Astrocyte (in vitro differentiated cells and primary cell): ENCODE data around the gene FBXO7. TPM values are rescaled to one million over a fixed set of nuclear protein-coding genes. Genes with fewer than 3 reads are reported as not detected.

ENCODE experiments used
- DNase-seq: peaks from one replicate; pipeline ENCODE4 v3.0.0-alpha.2; 2010; ENCODE audit warnings: low read depth
- FAIRE-seq: peaks from 2 replicates; lab custom pipeline; 2011; peaks lifted over from hg19 to GRCh38; lab: Jason Lieb, UNC
- H2AFZ ChIP-seq: 2 replicates; pipeline ENCODE4 v1.6.0; 2012; ENCODE audit warnings: low read depth, low read length, inconsistent platforms
- H3K27ac ChIP-seq: 2 replicates; pipeline ENCODE4 v1.5.1; 2011; ENCODE audit warnings: low read depth, low read length, inconsistent platforms
- H3K27me3 ChIP-seq: 2 replicates; pipeline ENCODE4 v1.6.0; 2011; ENCODE audit warnings: low read length, inconsistent platforms; ENCODE audit not compliant: insufficient read depth
- H3K36me3 ChIP-seq: 2 replicates; pipeline ENCODE4 v1.5.1; 2011; ENCODE audit warnings: low read length, inconsistent platforms; ENCODE audit not compliant: insufficient read depth
- H3K4me1 ChIP-seq: 2 replicates; pipeline ENCODE4 v1.5.1; 2011; ENCODE audit warnings: low read length, inconsistent platforms; ENCODE audit not compliant: insufficient read depth
- H3K4me2 ChIP-seq: 2 replicates; pipeline ENCODE4 v1.6.0; 2012; ENCODE audit warnings: low read length, inconsistent platforms
- H3K4me3 ChIP-seq: 2 replicates; pipeline ENCODE4 v1.5.1; 2011; ENCODE audit warnings: low read depth, mild to moderate bottlenecking, low read length, inconsistent platforms; ENCODE audit not compliant: insufficient read depth
- H3K79me2 ChIP-seq: 2 replicates; pipeline ENCODE4 v1.6.0; 2012; ENCODE audit warnings: mild to moderate bottlenecking, low read length, inconsistent platforms; ENCODE audit not compliant: insufficient read depth
- H3K9ac ChIP-seq: 2 replicates; pipeline ENCODE4 v1.6.0; 2012; ENCODE audit warnings: mild to moderate bottlenecking, low read length, inconsistent platforms
- H3K9me3 ChIP-seq: 2 replicates; pipeline ENCODE4 v1.5.1; 2012; ENCODE audit warnings: low read depth, mild to moderate bottlenecking, low read length, inconsistent platforms; ENCODE audit not compliant: insufficient read depth
- H4K20me1 ChIP-seq: 2 replicates; pipeline ENCODE4 v1.6.0; 2012; ENCODE audit warnings: low read length, inconsistent platforms; ENCODE audit not compliant: insufficient read depth
- H3K27ac Mint-ChIP-seq: one replicate; pipeline ENCODE4 v1.8.0; 2021; ENCODE audit warnings: mild to moderate bottlenecking, mixed read lengths; ENCODE audit not compliant: unreplicated experiment
- H3K27me3 Mint-ChIP-seq: one replicate; pipeline ENCODE4 v1.8.0; 2021; ENCODE audit warnings: low read depth, mixed read lengths; ENCODE audit not compliant: unreplicated experiment
- H3K36me3 Mint-ChIP-seq: one replicate; pipeline ENCODE4 v1.8.0; 2021; ENCODE audit warnings: low read depth, mixed read lengths; ENCODE audit not compliant: unreplicated experiment
- H3K4me1 Mint-ChIP-seq: one replicate; pipeline ENCODE4 v1.8.0; 2021; ENCODE audit warnings: low read depth, mixed read lengths; ENCODE audit not compliant: unreplicated experiment
- H3K4me3 Mint-ChIP-seq: one replicate; pipeline ENCODE4 v1.8.0; 2021; ENCODE audit warnings: mild to moderate bottlenecking, moderate library complexity, mixed read lengths; ENCODE audit not compliant: unreplicated experiment
- H3K9me3 Mint-ChIP-seq: one replicate; pipeline ENCODE4 v1.8.0; 2021; ENCODE audit warnings: mild to moderate bottlenecking, mixed read lengths; ENCODE audit not compliant: unreplicated experiment
- EZH2 ChIP-seq: IDR thresholded peaks from 2 replicates; pipeline ENCODE4 v1.6.1; 2012; ENCODE audit warnings: mild to moderate bottlenecking, low read length, inconsistent platforms; ENCODE audit not compliant: insufficient read depth
- total RNA-seq: library from RNA; stranded (reverse); gene quantifications from 2 replicates; pipeline ENCODE4 v1.2.1, GENCODE V29; 2021
- TF ChIP-seq, protein P1 (sequence below): IDR thresholded peaks from 2 replicates; pipeline ENCODE4 v1.5.1; 2011; ENCODE audit warnings: low read depth, mild to moderate bottlenecking, inconsistent platforms, low read length, moderate library complexity; ENCODE audit not compliant: insufficient read depth

Gene FBXO7
- total RNA-seq, 1 donor from 2014 or later = 85.9 TPM

DNA sequence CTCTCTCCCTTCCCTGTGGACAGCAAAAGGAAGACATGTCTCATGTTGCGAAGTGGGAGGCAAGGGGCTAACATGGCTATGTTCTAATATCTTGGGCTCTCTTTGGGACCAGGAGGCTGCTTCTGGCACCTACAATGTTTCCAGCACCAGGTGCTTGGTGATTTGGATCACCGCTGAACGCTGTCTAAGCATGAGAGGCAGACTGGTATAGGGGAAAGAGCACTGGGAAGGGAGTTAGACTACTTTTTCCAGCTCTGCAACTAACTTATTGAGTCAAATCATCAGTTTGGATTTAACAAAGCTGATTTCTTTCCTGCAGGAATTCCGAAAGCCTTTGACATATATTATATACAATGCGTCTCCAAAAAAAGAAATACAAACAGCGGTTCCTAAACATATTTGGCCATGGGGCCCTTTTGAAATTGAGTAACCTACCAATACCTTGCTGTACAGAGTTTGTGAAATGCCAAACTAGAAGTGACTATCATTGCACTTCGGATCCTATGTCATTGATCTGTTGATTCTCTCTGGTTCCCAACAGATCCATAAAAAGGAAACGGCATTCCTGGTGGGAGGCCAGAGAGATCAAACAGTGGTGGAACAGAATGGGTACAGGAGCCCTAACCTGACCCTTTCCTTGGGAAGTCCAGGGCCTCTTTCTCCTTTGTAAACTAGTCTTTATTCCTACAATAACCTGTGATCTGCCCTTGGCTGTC is 37.8 kb downstream of the FBXO7 start:
- H3K4me1 Mint-ChIP-seq = no peaks in the 10 kb centered on the region
- Histone ChIP-seq H3K9ac (no peak overlapping the region), H3K36me3 (no peaks in the 10 kb centered on the region)

DNA sequence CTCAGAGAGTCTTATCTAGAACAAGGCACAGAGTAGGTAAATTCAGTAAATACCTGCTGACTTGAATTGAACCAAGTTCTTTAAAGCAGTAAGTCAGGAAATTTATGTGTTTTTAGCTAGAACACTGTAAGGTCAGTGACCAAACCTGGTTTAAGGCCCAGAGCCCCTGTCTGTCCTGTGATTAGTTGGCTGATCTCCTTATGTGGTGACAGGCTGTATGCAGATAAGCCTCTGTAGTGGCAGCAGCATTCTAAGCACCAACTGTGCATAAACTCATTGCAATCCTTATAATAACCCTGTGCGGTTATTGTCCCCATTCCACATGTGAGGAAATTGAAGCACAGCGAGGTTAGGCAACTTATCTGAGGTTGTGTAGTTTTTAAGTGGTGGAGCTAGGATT is 40.5 kb downstream of the FBXO7 start:
- no peaks in the 10 kb centered on the region for H3K36me3 Mint-ChIP-seq

More for the DNA sequence above, 37.8 kb downstream of the FBXO7 start:
- H3K27ac ChIP-seq = no peak overlapping the region
- H4K20me1 ChIP-seq = no peaks in the 10 kb centered on the region
- no peak for FAIRE-seq
- H3K27ac Mint-ChIP-seq = no peak overlapping the region
- no peak overlapping the region for H3K4me3 ChIP-seq
- TF ChIP-seq EZH2 = no peak
- TF ChIP-seq, protein P1, sequence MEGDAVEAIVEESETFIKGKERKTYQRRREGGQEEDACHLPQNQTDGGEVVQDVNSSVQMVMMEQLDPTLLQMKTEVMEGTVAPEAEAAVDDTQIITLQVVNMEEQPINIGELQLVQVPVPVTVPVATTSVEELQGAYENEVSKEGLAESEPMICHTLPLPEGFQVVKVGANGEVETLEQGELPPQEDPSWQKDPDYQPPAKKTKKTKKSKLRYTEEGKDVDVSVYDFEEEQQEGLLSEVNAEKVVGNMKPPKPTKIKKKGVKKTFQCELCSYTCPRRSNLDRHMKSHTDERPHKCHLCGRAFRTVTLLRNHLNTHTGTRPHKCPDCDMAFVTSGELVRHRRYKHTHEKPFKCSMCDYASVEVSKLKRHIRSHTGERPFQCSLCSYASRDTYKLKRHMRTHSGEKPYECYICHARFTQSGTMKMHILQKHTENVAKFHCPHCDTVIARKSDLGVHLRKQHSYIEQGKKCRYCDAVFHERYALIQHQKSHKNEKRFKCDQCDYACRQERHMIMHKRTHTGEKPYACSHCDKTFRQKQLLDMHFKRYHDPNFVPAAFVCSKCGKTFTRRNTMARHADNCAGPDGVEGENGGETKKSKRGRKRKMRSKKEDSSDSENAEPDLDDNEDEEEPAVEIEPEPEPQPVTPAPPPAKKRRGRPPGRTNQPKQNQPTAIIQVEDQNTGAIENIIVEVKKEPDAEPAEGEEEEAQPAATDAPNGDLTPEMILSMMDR = no peak
- no peaks in the 10 kb centered on the region for H3K27me3 ChIP-seq
- no peak overlapping the region for H2AFZ ChIP-seq
- no peak overlapping the region for H3K4me2 ChIP-seq
- H3K27me3 Mint-ChIP-seq = peaks cover 8% of the 10 kb centered on the region
- no peak overlapping the region for H3K4me3 Mint-ChIP-seq
- H3K4me1 ChIP-seq = no peaks in the 10 kb centered on the region
- H3K9me3 ChIP-seq = no peaks in the 10 kb centered on the region
- no peaks in the 10 kb centered on the region for H3K36me3 Mint-ChIP-seq
- DNase-seq = no peak
- no peaks in the 10 kb centered on the region for H3K9me3 Mint-ChIP-seq
- H3K79me2 ChIP-seq = no peaks in the 10 kb centered on the region

More for the DNA sequence above, 40.5 kb downstream of the FBXO7 start:
- no peaks in the 10 kb centered on the region for H3K9me3 Mint-ChIP-seq
- H3K79me2 ChIP-seq = no peaks in the 10 kb centered on the region
- H3K27me3 ChIP-seq = no peaks in the 10 kb centered on the region
- H3K27ac ChIP-seq = no peak overlapping the region
- H3K36me3 ChIP-seq = no peaks in the 10 kb centered on the region
- no peaks in the 10 kb centered on the region for H3K4me1 ChIP-seq
- H3K4me1 Mint-ChIP-seq = no peaks in the 10 kb centered on the region
- TF ChIP-seq, protein P1 = no peak
- TF ChIP-seq EZH2 = no peak
- H4K20me1 ChIP-seq = no peaks in the 10 kb centered on the region
- H3K27ac Mint-ChIP-seq = no peak overlapping the region
- no peak overlapping the region for H3K4me3 ChIP-seq
- H3K4me2 ChIP-seq = no peak overlapping the region
- H3K9ac ChIP-seq = no peak overlapping the region
- no peak overlapping the region for H3K4me3 Mint-ChIP-seq
- no peak for DNase-seq
- peaks cover 4% of the 10 kb centered on the region for H3K27me3 Mint-ChIP-seq
- no peak for FAIRE-seq
- no peaks in the 10 kb centered on the region for H3K9me3 ChIP-seq
- H2AFZ ChIP-seq = no peak overlapping the region
